Endometrial microvascular endothelial cells (primary cell): Measurements from ENCODE around the gene NKAIN1. TPM values are rescaled to one million over a fixed set of nuclear protein-coding genes. Genes with fewer than 3 reads are reported as not detected.
"Not testable (repeated sequence)": the region's sequence is repeated elsewhere in the genome, so short reads cannot be mapped to it uniquely, and the experiment has no call there.

Experiments
- in situ Hi-C: cut with HindIII; loops from 2 replicates; pipeline ENCODE4 v1.10.0; 2017; ENCODE audit warnings: low sequenced_read_pairs, low pct_unique_long_range_greater_than_20kb; ENCODE audit errors: inconsistent ontology term
- total RNA-seq: library from RNA; depleted of rRNA; stranded (reverse); fragments of >200 nt; gene quantifications from one replicate; pipeline ENCODE4 v1.2.3, GENCODE V29; 2015; ENCODE audit errors: inconsistent ontology term

Gene NKAIN1
- not detected for total RNA-seq

DNA sequence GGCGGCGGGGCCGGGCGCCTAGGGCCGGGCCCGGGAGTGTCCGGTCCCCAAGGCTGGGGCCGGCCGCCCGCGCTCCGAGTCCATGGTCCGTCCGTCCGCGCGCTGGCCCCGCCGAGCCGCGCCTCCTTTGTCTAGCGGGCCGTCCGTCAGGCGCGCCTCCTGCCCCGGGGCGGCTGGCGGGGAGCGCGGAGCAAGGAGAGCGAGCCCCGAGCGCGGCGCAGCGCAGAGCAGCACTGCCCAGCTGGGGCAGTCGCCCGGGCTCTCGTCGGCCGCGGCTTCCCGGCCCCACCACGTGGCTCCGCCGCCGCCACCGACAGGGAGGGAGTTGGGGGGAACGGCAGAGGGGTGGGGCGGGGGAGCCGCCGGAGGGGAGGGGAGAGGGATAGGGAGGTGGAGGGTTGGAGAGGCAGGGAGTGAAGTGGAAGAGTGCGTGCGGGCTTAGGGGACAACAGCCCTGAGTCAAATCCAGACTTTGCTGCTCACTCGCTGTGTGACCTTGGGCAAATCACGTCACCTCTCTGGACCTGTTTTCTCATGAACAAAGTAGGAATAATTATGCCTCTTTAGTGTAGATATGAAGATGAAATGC is at the start of gene NKAIN1:
Gene NKAIN1 (minus strand): TSS at position 235 of the 589 bp plus-strand sequence. CDS start 340 bp downstream, outside the sequence.
- in situ Hi-C loops, result no loop called here

DNA sequence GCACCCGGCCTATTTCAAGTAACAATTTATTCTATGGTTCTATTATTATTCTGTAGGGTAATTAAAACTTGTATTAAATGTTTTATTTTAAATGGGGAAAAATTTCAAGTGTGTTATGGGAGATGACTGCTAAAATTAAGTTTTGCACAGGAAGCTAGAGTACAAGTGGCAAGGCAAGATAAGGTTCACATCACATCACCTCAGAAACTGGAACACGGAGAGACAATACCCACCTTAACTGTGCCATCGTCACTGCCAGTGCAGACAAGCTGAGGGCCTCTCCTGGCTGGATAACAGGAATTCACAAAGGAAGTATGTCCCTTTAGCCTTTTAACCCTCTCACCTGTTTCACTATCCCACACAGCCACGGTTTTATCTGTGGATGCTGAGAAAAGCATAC is 49.3 kb upstream of the NKAIN1 start:
- in situ Hi-C loops, result no loop called here

DNA sequence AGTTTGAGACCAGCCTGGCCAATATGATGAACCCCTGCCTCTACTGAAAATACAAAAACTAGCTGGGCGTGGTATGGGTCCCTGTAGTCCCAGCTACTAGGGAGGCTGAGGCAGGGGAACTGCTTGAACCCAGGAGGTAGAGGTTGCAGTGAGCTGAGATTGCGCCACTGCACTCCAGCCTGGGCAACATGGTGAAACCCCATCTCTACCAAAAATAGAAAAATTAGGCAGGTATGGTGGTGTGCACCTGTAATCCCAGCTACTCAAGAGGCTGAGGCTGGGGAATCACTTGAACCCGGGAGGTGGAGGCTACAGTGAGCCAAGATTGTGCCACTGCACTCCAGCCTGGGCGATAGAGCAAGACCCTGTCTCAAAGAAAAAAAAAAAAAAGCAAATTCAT is 48.1 kb upstream of the NKAIN1 start:
- in situ Hi-C loops, result not testable (repeated sequence)

DNA sequence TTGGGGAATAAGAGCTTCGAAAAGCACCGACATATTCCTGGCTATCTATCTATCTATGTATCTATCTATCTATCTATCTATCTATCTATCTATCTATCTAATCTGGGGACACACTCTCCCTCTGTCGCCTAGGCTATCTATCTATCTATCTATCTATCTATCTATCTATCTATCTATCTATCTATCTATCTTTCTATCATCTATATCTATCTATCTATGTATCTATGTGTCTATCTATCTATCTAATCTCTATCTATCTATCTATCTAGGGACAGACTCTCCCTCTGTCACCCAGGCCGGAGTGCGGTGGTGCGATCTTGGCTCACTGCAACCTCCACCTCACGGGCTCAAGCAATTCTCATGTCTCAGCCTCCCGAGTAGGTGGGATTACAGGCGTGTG is 42.7 kb upstream of the NKAIN1 start:
- in situ Hi-C loops, result not testable (repeated sequence)

DNA sequence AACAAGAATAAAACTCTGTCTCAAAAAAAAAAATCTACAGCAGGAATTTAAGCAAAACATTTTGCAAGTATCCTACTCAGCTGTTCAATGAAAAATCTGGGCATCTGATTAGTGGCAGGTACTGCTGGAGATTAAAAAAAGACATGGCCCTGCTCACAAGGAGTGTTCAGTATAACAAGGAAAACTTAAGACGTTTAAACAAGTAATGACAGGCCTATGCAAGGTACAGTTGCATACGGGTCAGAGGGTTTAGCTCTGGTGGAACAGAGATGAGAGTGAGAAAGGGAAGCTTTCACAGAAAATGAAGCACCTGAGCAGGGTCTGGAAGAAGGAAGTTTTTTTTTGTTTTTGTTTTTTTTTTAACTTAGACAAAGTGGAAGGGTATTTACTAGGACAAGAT is 33.9 kb upstream of the NKAIN1 start:
- in situ Hi-C loops, result no loop called here

DNA sequence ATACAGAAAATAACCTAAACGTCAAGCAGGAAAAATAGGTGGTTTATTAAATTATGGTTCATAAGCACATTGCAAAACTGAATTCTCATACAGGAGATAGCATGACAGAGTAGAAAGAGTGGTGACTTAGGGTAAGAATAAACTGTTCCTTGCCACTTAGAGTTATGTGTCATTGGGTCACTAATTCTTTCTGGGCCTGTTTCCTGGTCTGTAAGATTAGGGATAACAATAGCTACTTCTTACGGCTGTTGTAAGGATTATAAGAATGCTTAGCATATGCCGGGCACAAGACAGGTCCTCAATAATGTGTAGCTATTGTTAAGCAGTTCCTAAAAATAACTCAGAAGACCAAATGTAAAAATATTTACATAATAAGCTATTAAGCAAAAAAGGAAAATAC is 32.7 kb upstream of the NKAIN1 start:
- in situ Hi-C loops, result no loop called here

DNA sequence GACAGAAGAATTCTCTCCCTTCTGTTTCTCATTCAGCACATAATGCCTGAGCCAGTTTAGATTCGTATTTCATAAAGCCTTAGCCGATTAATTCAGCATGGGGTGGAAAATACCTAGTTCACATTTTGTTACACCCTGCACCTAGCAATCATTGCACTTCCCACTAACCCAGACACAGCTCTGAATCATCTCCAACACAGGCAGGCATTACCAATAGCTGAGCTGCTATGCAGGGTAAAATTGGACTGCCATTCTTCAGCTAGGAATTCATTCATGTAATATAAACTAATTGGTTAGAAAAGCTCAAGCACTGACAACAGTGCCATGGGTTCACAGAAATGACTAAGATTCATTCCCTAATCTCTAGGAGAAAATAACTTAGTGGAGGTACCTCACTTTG is 26.9 kb upstream of the NKAIN1 start:
- in situ Hi-C loops, result loop anchor here (10.0 kb wide), 1 partner anchor 72 kb away; no protein-coding TSS in a partner anchor

DNA sequence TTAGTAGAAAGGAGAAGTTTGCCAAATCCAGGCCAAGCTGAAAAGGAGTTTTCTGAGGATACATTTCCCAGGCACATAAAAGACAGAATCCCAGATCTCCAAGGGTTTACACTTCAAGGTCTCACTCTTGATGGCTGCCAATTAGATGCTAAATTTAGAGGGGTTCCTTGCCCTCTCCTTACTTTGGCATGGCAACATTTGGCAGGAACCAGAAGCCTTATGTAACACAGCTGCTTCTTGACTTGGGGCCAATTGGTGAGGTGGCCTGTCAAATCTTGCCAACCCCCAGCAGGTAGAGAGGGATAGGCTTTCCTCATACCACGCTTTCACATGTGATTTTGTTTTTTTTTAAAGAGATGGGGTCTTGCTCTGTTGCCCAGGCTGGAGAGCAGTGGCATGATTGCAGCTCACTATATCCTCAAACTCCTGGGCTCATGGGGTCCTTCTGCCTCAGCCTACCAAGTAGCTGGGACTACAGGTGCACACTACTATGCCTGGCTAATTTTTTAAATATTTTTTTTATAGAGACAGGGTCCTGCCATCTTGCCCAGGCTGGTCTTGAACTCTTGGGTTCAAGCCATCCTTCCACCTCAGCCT is 25.2 kb upstream of the NKAIN1 start:
- in situ Hi-C loops, result loop anchor here (10.0 kb wide), 1 partner anchor 70 kb away; no protein-coding TSS in a partner anchor

DNA sequence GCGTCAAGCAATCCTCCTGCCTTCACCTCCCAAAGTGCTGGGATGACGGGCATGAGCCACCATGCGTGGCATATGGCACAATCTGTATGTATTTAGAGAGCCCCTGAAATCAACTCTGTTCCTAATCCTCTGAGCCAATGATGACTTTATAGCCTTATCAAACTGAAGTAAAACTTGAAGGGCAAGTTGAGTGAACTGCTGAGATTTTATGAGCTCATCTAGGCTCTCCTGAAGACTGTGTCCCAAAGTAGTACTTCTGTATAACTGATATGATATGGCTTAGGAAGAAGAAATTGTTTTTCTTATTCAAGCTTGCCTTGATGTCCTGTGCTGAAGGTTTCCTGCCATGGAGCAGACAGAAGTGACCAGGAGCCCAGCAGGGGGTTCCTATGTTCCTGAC is 23.7 kb upstream of the NKAIN1 start:
- in situ Hi-C loops, result loop anchor here (10.0 kb wide), 1 partner anchor 69 kb away; no protein-coding TSS in a partner anchor

DNA sequence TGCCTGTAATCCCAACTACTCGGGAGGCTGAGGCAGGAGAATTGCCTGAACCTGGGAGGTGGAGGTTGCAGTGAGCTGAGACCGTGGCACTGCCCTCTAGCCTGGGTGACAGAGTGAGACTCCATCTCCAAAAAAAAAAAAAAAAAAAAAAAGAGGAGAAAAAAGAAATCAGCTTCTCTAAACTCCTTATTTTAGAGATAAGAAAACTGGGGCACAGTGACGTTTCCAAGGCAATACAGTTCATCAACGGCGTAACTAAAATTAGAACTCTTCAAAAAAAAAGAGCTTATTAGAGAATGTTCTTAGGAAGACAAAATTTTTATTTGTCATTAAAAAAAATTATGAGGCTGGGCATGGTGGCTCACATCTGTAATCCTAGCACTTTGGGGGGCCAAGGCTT is 22.7 kb upstream of the NKAIN1 start:
- in situ Hi-C loops, result loop anchor here (10.0 kb wide), 1 partner anchor 68 kb away; no protein-coding TSS in a partner anchor

DNA sequence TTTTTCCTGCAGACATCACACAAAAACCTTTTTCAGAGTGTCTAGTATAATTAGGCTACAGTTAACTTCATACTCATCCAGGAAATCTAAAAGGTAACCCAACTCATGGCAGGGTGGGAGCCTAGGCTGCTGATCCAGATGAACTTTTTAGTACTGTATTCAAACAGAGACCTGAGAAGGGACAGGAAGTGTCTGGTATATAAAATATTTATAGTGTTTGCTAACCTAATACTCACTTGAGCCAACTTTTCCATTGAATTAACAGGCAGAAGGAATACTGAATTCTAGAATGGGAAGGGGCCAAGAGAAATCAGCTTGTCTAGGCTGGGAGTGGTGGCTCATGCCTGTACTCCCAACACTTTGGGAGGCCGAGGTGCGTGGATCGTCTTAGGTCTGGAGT is 22.2 kb upstream of the NKAIN1 start:
- in situ Hi-C loops, result loop anchor here (10.0 kb wide), 1 partner anchor 67 kb away; no protein-coding TSS in a partner anchor

DNA sequence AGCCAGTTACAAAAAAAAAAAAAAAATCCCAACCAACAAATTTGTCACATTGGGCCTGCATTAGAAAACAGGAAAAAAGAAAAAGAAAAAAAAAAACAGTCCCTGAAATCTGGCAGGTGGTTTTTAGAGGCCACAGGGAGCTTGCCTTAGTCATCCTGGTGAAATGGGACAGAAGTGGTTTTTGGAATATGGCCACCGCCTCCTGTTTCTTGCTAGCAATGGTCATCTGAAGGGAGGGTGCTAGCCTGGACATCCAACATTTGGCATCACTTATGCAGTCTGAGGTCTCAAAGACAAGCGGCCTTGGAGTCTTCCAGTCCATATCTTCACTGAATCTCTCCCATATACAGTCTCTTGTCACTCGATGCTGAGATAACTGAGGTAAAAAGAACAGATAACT is 20.1 kb upstream of the NKAIN1 start:
- in situ Hi-C loops, result loop anchor here (10.0 kb wide), 1 partner anchor 65 kb away; no protein-coding TSS in a partner anchor

DNA sequence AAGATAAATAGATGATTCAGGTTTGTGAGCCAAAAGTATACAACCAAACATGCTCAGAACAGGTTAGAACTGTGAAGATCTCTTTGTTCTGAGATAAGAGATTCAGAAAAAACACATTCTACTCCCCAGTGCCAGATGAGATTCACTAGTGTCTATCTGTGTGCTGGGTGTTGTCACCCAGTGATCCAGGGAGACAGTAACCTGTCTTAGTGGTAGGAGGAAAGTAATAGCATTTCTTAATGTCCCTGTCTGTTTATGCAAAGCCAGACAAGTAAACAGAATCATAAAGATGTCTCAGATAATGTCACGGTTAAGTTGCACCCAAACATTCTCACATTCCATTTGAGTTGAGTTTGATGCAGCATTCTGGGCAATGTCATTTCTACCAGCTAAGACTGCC is 18.9 kb upstream of the NKAIN1 start:
- in situ Hi-C loops, result no loop called here

DNA sequence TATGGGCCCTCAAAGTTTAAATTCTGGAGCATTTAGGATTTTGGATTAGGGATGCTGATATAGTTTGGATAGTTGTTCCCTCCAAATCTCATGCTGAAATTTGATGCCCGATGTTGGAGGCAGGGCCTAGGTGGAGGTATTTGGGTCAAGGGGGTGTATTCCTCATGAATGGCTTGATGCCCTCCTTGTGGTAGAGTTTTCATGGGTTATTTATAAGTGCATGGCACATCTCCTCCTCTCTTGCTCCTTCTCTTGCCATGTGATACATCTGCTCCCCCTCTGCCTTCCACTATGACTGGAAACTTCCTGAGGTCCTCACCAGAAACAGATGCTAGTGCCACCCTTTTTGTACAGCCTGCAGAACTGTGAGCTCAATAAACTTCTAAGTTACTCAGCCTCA is 17.5 kb upstream of the NKAIN1 start:
- in situ Hi-C loops, result no loop called here

DNA sequence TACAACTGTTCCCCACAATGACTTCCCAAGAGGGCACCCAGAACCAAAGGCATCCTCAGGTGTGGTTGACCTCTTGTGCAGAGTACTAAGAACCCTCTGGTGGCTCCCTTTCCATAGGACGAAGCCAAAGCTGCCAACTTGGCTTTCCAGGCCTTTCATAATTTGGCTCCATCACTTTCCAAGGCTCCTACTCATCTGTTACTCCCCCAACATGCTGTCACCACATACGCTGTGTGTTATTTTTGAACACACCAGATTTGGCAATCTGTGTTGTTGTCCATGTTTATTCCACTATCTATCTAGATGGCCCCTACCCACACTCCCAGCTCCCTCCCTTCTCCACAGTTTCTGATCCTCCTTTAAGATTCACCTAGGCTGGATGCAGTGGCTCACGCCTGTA is 10.2 kb upstream of the NKAIN1 start:
- in situ Hi-C loops, result no loop called here

DNA sequence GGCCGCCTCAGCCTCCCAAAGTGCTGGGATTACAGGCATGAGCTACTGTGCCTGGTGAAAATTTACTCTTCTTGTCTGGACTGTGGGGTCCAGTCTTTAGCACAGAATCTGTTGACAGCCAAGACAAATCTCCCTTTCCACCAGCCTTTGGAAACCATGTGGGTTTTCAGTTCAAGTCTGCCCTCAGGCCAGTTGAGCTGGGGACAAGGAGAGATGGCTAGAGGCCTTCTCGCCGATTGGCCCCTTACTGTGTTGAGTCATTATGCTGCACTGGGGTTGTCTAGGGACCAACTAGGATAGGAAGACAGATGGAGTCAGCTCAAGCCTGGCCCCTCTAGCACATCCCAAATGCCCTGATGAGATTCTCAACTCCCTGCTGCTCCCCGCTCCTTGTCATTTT is 8.6 kb upstream of the NKAIN1 start:
- in situ Hi-C loops, result no loop called here

DNA sequence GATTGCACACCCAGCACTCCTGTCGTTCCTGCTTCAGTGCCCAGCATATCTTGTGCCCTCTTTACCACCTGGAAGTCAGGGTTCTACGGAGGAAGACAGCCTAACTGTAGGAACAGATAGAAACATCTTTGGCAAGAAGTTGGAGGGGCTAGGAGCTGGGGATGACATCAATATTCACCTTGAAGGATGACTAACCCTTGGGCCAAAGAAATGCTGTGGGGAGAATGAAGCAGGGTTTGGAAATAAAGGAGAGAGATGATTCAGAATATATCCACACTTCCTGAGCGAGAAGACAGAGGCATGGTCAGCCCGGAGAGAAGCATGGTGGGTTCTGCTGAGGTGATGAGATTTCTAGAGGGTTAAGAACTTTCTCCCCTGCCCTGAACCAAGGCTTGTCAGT is 4.6 kb upstream of the NKAIN1 start:
- in situ Hi-C loops, result no loop called here

DNA sequence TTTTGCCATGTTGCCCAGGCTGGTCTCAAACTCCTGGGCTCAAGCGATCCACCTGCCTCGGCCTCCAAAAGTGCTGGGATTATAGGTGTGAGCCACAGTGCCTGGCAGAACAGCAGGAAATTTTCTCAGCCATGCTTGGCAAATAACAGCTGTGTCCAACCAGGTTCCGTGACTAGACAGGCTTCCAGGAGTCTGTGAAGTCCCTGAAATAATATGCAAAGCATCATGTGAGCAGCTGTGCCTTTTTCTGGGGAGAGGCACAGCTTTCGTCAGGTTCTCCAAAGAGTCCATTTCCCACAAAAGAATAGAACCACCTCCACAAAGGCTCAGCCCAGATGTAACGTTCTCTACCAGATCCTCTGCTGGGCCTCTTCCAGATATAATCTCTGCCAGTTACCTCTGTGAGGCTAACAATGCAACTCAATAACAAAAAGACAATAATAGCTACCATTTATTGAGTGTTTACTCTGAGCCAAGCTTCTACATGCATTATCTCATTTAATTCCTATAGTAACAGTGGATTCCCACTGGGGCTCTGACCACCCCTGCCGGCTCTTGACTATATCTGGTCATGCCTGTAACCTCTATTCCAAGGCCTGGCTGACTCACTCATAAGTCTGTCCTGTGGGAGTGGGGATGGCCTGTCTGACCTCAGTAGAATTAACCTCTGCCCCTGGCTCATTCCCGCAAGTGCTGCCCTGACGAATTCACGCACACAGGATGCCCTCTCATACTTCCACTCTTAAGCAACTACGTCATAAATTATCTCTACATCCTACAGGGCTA is 4.0 kb upstream of the NKAIN1 start:
- in situ Hi-C loops, result no loop called here

DNA sequence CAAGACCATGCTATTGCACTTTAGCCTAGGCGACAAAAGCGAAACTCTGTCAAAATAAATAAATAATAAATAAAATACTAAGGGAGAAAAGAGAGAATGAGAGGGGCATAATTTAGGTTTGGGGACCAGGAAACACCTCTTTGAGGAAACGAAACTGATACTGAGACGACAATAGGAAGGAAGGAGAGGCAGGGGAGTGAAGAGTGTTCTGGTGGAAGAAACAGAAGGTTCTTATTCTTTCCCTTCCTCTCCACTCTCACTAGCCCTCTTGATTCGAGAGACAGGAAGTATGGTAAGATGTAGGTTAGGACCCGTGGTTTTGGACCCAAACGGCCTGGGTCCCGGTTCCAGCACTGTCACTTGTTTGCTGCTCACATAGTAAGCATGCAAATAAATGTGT is 1.6 kb upstream of the NKAIN1 start:
- in situ Hi-C loops, result no loop called here
